DMS114 treated with DMSO at 0.1 percent for 48 hours (cell line): ENCODE results near the gene CSE1L.
"Not testable (repeated sequence)": the region's sequence is repeated elsewhere in the genome, so short reads cannot be mapped to it uniquely, and the experiment has no call there.

Source experiments
- DNase-seq: peaks from one replicate; lab custom pipeline; 2025; ENCODE audit not compliant: unreplicated experiment; lab: John Stamatoyannopoulos, UW

CSE1L gene

GRCh38 chr20:49046087-49046900 lies at the start of gene CSE1L:
TSS of gene CSE1L (plus strand) at chr20:49046312. CDS start at chr20:49058464, 12,152 bp downstream.
- DNase-seq: peak; percentile 99

DNA sequence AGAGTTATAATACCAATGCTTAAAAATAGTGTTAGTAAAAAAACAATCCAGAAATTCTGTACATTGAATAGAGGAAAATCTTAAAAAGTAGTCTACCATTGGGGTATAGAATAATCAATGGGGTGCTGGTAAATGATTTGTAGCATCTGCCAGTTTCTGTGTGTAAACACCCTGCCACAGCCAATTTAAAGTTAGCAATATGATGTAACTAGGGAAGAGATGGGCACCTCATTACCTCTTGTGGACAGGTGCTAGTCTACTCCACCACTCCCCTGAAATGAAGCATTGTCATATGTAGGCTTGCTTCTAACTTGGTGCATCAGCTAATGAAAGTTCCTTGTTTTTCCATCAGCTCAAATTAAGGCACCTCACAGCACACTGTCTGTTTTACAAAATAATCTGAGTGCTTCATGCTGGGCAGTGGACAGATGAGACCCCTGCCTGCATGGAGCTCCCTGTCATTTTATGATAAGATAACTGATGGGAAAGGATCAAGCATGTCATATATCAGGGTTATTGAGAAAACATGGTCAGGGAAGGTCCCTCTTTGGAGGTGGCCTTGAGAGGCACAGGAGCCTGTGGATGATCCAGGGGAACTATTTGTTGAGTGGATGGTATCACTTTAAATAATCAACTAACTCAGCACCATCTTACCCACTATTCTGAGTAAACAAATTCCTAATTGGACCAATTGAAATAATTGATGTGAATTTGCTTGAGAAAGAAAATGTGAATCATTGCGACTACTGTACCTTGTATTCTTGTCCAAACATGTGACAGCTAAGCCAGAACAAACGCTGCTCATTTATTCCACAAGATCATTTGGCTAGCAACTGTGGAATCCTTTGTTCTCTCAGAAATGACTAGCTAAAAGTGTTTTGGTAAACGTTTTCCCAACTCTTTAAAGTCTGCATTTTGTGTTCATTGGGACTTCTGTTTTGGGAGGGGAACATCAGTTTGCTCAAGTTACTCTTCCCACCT lies 45.9 kb upstream of the CSE1L start:
- DNase-seq: no peak

DNA sequence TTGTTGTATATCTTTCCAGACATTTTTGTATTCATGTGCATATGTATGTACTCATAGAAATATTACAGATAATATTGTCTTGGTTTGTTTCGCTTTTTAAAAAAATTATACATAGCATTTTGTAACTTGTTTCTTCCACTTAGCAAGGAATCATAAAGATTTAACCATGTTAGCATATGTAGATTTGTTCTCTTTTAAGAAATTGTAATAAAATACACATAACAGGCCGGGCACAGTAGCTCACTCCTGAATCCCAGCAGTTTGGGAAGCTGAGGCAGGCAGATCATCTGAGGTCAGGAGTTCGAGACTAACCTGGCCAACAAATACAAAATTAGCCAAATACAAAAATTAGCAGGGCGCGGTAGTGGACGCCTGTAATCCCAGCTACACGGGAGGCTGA lies 44.4 kb upstream of the CSE1L start:
- DNase-seq: no peak

DNA sequence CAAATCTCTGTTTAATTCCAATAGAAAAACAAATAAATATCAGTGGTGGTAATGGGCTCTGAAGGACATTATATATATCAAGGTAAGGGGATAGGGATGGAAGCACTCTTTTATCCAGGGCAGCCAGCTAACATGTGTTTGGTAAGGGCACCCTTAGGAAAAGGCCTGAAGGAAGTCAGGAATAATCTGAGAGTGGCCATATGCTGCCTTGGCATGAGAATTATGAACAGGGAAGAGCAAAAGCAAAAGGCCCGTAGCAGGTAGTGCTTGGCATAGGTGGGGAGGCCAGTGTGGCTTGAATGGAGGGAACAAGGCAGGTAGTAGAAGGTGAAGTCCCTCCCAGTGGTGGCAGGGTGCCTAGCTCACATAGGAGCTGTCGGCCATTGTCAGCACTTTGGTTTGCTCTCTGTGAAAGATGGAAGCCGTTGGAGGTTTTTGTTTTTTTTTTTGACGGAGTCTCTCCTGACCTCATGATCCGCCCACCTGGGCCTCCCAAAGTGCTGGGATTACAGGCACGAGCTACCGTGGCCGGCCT lies 39.6 kb upstream of the CSE1L start:
- no peak for DNase-seq

- DNase-seq: no peak
Observed at GRCh38 chr20:49009899-49010631, 36.0 kb upstream of the CSE1L start.

- no peak for DNase-seq
Observed at GRCh38 chr20:49024220-49024619, 21.9 kb upstream of the CSE1L start.

DNA sequence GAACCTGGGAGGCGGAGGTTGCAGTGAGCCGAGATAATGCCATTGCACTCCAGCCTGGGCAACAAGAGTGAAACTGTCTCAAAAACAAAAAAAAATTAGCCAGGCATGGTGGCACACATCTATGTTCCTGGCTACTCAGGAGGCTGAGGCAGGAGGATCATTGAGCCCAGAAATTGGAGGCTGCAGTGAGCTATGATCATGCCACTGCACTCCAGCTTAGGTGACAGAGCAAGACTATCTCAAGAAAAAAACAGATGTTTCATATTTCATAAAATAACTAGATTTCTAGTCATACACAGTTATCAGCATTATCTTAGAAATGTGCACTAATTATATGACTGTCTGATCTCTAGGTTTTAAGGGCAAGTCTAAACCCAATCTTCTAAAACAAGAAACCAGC lies 17.9 kb upstream of the CSE1L start:
- not testable (repeated sequence) for DNase-seq

GRCh38 chr20:49028684-49029083 lies 17.4 kb upstream of the CSE1L start:
- DNase-seq: peak; percentile 87

- no peak for DNase-seq
Observed at GRCh38 chr20:49029203-49029602, 16.9 kb upstream of the CSE1L start.

- DNase-seq: no peak
Observed at GRCh38 chr20:49030954-49031619, 15.0 kb upstream of the CSE1L start.

DNA sequence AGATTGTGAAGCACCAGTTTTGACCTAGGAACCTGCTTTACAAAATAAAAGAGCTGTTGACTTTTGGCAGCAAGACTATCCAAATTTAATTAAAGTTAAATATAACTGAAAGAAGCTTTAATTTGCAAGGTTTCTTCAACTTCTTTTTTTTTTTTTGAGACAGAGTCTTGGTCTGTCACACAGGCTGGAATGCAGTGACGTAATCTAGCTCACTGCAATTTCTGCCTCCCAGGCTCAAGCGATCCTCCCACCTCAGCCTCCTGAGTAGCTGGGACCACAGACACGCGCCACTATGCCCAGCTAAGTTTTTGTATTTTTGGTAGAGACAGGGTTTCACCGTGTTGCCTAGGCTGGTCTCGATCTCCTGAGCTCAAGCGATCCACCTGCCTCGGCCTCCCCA lies 13.7 kb upstream of the CSE1L start:
- DNase-seq: no peak

DNA sequence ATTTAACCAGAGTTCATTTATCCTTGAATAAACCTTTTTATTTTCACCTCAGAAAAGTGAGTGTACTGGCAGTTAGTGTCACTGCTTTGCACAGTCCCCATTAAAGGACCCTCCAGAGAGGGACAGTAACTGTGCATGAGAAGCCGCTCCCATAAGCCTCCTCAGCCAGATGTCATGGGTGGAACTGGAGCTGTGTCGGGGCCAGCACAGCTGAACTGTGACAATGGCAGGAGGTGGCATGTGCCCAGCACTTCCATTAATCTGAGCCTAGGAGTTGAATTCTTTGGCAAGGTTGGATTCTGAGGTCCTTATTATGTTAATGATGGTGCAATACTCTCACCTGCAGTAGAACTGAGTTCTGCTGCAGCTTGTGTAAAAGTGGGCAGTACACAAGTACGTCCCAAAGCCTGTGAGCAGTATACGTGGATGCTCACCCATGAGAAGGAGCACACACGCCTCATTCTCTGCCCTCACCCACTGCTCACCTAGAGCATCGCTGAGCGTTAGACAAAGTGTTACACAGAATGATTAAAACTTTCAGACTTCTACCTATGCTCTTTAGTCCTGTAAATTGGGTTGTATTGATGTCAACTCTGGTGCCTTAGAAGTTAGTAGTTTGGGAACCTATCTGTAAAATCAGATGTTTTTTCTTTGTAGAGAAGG lies 11.9 kb upstream of the CSE1L start:
- DNase-seq: no peak

GRCh38 chr20:49037962-49038387 lies 8.1 kb upstream of the CSE1L start:
- DNase-seq: no peak

DNA sequence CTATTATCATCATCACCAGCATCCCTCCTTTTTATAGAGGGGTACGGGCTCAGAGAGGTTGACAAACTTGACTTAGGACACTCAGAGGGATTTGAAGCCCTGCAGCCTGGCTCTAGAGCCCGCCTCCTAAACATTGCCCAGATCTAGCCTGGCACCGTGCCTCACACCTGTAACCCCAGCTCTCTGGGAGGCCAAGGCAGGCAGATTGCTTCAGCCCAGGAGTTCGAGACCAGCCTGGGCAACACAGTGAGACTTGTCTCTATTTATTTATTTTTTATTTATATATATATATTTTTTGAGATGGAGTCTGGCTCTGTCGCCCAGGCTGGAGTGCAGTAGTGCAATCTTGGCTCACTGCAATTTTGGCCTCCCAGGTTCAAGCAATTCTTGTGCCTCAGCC lies 6.3 kb upstream of the CSE1L start:
- no peak for DNase-seq

DNA sequence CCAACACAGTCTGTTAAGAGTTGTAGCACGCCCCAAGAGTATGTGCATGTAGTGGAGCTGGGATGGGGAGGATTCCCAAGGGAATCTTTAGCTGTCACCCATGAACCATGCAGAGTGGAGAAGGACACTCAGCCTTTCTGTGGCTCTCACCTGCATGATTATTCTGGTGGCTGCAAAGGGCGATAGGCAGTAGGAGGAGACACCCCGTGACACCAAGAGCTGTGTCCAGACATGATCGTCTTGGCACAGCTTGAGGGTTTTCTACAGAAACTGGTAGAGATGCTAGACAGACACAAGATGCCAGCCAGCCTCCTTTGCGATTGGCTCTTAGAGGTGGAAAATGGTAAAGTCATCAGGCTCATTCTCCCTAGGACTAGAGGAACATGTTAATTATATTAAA lies 3.1 kb upstream of the CSE1L start:
- DNase-seq: no peak

- DNase-seq: no peak
Observed at GRCh38 chr20:49045440-49046086, 549 bp upstream of the CSE1L start.

DNA sequence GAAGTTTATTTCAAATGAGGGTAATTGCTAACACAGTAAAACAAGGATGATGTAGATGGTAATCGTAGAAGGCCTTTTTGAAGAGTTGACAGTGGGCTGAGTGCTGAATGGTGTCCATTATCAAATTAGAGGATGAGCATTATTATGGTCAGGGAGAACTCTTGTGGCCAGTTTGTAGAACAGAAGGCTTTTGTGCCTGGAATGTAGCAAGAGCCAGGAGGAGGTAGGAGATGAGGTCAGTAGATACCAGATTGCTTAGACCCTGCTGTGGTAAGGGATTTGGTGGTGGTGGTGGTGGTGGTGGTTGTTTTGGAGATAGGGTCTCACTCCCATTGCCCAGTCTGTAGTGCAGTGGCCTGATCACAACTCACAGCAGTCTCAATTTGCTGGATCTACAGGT lies 6.2 kb downstream of the CSE1L start:
- no peak for DNase-seq

DNA sequence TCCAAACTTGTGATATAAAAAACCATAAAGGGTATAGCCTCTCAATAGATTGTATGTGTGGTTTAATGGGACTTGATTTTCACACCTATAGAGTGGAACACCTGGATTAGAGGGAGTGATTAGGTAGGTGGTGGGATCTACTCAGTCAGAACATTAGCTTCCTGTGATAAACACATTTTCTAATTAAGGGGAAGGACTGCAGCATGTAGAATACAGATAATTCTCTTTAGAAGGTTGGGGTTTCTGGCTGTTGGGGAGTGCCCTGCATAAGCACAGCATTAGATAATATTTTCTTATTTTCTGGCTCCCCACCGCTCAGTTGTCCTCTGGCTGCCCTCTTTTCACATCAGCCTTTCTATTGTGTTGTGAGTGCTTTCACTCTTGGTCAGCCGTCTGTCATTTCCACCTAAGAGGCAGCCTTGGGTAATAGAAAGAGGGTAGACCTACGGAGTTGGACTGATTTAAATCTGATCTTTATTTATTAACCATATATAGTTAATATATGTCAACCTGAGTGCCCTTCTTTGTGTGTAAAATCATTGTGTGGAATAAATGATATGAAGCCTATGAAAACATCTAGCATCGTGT lies 8.0 kb downstream of the CSE1L start:
- no peak for DNase-seq

GRCh38 chr20:49063279-49063678 lies 17.2 kb downstream of the CSE1L start:
- DNase-seq: no peak
